OCI-M2 (cell line): ENCODE data around the gene GNG7.
"Not testable (repeated sequence)": the region's sequence is repeated elsewhere in the genome, so short reads cannot be mapped to it uniquely, and the experiment has no call there.

Source experiments
- DNase-seq: peaks from one replicate; lab custom pipeline; 2025; ENCODE audit not compliant: unreplicated experiment; lab: John Stamatoyannopoulos, UW

The GNG7 gene

GRCh38 chr19:2476451-2477140 is 225.9 kb downstream of the GNG7 start:
- DNase-seq: no peak

GRCh38 chr19:2475702-2476450 is 226.6 kb downstream of the GNG7 start, which contains the start of gene GADD45B:
Gene GADD45B, plus strand, starts transcription at chr19:2476127. Its CDS starts 232 bp downstream, at chr19:2476359.
- peak; percentile 74 for DNase-seq

- no peak for DNase-seq
Observed at GRCh38 chr19:2475018-2475701, 227.3 kb downstream of the GNG7 start.

GRCh38 chr19:2474232-2475017 is 228.1 kb downstream of the GNG7 start:
- DNase-seq: no peak

- DNase-seq: not testable (repeated sequence)
Observed at GRCh38 chr19:2469915-2470200, 232.6 kb downstream of the GNG7 start.

- DNase-seq: no peak
Observed at GRCh38 chr19:2469102-2469914, 233.2 kb downstream of the GNG7 start.

- no peak for DNase-seq
Observed at GRCh38 chr19:2468596-2468995, 233.9 kb downstream of the GNG7 start.

GRCh38 chr19:2464389-2464788 is 238.1 kb downstream of the GNG7 start:
- no peak for DNase-seq

- not testable (repeated sequence) for DNase-seq
Observed at GRCh38 chr19:2463694-2464093, 238.8 kb downstream of the GNG7 start.

- no peak for DNase-seq
Observed at GRCh38 chr19:2462635-2463421, 239.7 kb downstream of the GNG7 start.

GRCh38 chr19:2461751-2462634 is 240.5 kb downstream of the GNG7 start:
- no peak for DNase-seq
